Stimulated activated effector memory CD8-positive, alpha-beta T cell treated with anti-CD3 and anti-CD28 coated beads, Interleukin-12 subunit alpha, Interleukin-12 subunit beta, amount 100 ng/mL, for 72 hours (primary cell): ENCODE measurements around the gene STX1B.

Experiments
- ATAC-seq: fragments of 150-1000 bp; cut with Tn5 transposase; 2 replicates; pipeline ENCODE4 v1.10.0; 2021
- DNase-seq, 2 donors: peaks; one replicate each; pipeline ENCODE4 v3.0.0; 2021 to 2022; ENCODE audit warnings: low spot score in 2 of 2
- H3K27ac Mint-ChIP-seq: one replicate; pipeline ENCODE4 v1.8.0; 2022; ENCODE audit warnings: mild to moderate bottlenecking, mixed read lengths
- H3K36me3 Mint-ChIP-seq: one replicate; pipeline ENCODE4 v1.8.0; 2022; ENCODE audit warnings: mild to moderate bottlenecking, mixed read lengths
- H3K4me1 Mint-ChIP-seq: one replicate; pipeline ENCODE4 v1.8.0; 2022; ENCODE audit warnings: mixed read lengths
- H3K4me3 Mint-ChIP-seq: one replicate; pipeline ENCODE4 v1.8.0; 2022; ENCODE audit warnings: mild to moderate bottlenecking, mixed read lengths
- H3K9me3 Mint-ChIP-seq: one replicate; pipeline ENCODE4 v1.8.0; 2022; ENCODE audit warnings: mixed read lengths

STX1B gene

GRCh38 chr16:31005350-31006085 is 4.9 kb downstream of the STX1B start:
- H3K4me1 Mint-ChIP-seq: peaks cover 13% of the 10 kb centered on the region

DNA sequence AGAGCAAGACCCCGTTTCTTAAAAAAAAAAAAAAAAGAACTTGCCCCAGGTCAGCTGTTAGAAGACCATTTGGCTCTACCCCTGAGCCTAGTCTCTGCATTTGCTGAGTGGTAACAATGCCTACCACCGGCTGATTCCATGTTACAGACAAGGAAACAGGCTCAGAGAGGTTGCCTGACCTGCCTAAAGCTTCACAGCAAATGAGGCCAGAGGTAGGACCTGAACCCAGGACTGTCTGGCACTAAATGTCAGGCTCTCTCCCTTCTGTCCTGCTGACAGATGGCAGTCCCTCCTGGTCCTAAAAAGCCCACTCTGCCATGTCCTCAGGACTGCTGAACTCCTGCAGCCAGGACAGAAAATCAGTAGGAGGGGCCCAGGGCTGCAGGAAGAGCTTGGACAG is 5.8 kb downstream of the STX1B start:
- Mint-ChIP-seq H3K27ac (no peak overlapping the region), H3K4me3 (no peak overlapping the region), H3K4me1 (peaks cover 8% of the 10 kb centered on the region), H3K36me3 (no peaks in the 10 kb centered on the region), H3K9me3 (no peaks in the 10 kb centered on the region)
- ATAC-seq (no peak), DNase-seq (no peak)

More at GRCh38 chr16:31005350-31006085, 4.9 kb downstream of the STX1B start:
- Mint-ChIP-seq H3K36me3 (no peaks in the 10 kb centered on the region), H3K27ac (no peak overlapping the region), H3K9me3 (no peaks in the 10 kb centered on the region), H3K4me3 (no peak overlapping the region)
- no peak for ATAC-seq
- no peak for DNase-seq

DNA sequence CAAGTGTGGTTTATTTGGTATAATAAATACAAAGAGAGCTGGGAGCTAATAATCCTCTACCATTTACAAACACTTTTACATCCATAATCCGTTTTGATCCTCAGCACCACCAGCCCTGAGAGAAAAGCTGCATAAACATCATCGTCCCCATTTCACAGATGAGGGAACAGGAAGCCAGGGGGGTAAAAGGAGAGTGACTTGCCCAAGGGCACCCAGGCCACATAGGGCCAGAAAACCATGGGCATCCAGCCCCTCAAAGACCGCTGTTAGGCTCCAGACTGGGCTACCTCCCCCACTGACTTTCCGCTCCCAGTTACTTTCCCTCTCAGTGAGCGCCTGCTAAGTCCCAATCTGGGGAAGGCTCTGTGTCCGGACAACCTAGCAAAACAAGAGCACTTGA is 6.7 kb downstream of the STX1B start:
- Mint-ChIP-seq H3K4me1 (no peaks in the 10 kb centered on the region), H3K27ac (peak overlapping the region; percentile 1), H3K36me3 (no peaks in the 10 kb centered on the region), H3K4me3 (no peak overlapping the region), H3K9me3 (no peaks in the 10 kb centered on the region)
- ATAC-seq (no peak), DNase-seq (no peak)

DNA sequence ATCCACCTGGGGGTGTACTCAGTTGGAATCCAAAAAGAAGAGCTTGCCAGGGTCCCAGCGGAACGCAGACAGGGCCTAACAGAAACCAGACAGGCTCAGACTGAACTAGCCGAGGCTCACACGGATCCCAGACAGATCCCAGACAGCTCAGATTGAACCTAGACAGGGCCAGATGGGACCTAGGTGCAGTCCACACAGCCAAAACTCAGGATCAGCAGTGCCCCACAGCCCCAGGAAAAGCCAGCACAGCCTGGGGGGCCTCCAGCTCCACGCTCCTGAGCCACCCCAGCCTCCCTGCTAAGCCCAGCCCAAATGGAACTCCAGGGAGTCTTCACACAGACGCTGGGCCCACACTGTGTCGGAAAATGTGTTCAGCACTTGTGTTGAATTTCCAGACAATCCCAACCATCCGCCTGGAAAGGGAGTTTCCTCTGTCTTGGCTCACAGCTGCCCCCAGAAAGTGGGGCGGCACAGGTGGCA is 7.5 kb downstream of the STX1B start:
- ATAC-seq (peak; percentile 9), DNase-seq (no peak)
- H3K4me3 Mint-ChIP-seq: no peak overlapping the region
- H3K4me1 Mint-ChIP-seq: no peaks in the 10 kb centered on the region
- H3K36me3 Mint-ChIP-seq: no peaks in the 10 kb centered on the region
- peak overlapping the region; percentile 1 for H3K27ac Mint-ChIP-seq
- H3K9me3 Mint-ChIP-seq: no peaks in the 10 kb centered on the region

GRCh38 chr16:31002250-31002700 is 8.2 kb downstream of the STX1B start:
- Mint-ChIP-seq H3K4me1 (no peaks in the 10 kb centered on the region), H3K27ac (no peak overlapping the region), H3K9me3 (no peaks in the 10 kb centered on the region), H3K4me3 (no peak overlapping the region), H3K36me3 (no peaks in the 10 kb centered on the region)
- DNase-seq (no peak), ATAC-seq (no peak)

GRCh38 chr16:31001507-31002249 is 8.8 kb downstream of the STX1B start:
- DNase-seq (no peak), ATAC-seq (no peak)
- no peaks in the 10 kb centered on the region for H3K4me1 Mint-ChIP-seq
- no peak overlapping the region for H3K27ac Mint-ChIP-seq
- no peaks in the 10 kb centered on the region for H3K9me3 Mint-ChIP-seq
- H3K4me3 Mint-ChIP-seq: no peak overlapping the region
- H3K36me3 Mint-ChIP-seq: no peaks in the 10 kb centered on the region

DNA sequence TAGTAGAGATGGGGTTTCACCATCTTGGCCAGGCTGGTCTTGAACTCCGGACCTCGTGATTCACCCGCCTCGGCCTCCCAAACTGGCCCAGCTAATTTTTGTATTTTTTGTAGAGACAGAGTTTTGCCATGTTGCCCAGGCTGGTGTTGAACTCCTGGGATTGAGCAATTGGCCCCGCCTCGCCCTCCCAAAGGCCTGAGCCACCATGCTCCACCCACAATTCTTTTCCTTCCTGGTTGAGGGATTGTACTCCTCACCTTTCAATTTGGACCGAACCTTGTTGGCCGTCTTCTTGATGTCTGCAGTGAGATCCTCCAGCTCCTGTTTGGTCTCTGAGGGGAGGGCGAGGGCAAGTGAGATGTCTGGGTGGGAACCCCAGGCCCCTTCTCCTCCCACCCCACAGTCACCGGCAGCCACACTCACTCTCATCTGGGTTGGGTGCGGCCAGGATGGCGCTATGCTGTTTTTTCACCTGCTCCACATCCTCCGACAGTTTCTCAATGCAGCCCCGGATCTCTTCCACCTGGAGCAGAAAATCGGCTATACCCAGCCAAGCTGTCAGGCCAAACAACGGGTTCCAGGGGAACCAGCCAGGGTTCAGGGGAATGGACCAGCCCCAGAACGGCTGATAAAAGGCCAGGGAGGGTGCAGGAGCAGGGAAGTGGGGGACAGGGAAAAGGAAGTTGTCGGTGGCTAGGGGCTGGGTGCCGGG is 9.6 kb downstream of the STX1B start:
- Mint-ChIP-seq H3K36me3 (no peaks in the 10 kb centered on the region), H3K9me3 (no peaks in the 10 kb centered on the region), H3K4me3 (no peak overlapping the region), H3K27ac (no peak overlapping the region), H3K4me1 (no peaks in the 10 kb centered on the region)
- DNase-seq (no peak), ATAC-seq (no peak)

DNA sequence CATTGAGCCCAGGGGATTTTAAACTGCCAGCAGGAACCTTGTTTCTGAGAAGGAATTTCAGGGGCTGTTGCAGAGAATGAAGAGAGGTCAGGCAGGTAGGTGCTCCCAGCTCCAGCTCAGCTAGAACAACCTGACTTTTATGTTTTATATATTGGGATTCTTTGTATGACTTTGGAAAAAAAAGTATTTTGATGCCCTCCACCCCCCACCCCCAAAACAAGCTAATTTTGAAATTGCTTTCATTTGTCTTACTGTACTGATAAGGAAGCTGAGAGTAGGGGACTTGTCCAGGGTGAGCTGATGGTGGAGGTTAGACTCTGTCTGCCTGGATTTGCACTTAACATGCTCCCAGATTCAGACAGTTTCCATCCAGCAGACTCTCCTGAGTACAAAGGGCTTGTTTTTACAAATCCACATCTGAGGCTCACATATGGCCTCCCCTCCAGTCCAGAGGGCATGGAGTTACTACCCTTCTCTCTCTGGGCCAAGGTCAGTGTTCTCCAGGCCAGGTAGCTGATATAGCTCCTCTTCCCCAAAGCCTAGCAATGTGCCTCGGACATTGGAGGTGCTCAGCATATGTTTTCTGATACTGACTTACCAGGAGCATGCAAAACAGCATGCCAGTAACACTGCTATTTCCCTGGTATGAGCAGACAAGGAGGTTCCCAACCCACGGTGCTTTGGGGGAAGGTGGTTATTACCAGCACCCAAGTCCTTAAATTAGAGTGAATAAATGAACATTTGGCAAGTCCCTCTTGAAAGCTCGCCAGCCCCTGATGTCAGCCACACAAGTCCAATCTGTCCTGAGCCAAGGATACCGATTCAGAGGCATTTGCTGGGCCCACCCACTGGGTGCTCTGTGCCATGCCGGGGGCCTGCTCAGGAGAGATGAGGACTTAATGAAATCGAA is 11.3 kb downstream of the STX1B start:
- Mint-ChIP-seq H3K36me3 (no peaks in the 10 kb centered on the region), H3K27ac (no peak overlapping the region), H3K4me3 (no peak overlapping the region), H3K4me1 (peaks cover 12% of the 10 kb centered on the region), H3K9me3 (no peaks in the 10 kb centered on the region)
- DNase-seq (no peak), ATAC-seq (no peak)

DNA sequence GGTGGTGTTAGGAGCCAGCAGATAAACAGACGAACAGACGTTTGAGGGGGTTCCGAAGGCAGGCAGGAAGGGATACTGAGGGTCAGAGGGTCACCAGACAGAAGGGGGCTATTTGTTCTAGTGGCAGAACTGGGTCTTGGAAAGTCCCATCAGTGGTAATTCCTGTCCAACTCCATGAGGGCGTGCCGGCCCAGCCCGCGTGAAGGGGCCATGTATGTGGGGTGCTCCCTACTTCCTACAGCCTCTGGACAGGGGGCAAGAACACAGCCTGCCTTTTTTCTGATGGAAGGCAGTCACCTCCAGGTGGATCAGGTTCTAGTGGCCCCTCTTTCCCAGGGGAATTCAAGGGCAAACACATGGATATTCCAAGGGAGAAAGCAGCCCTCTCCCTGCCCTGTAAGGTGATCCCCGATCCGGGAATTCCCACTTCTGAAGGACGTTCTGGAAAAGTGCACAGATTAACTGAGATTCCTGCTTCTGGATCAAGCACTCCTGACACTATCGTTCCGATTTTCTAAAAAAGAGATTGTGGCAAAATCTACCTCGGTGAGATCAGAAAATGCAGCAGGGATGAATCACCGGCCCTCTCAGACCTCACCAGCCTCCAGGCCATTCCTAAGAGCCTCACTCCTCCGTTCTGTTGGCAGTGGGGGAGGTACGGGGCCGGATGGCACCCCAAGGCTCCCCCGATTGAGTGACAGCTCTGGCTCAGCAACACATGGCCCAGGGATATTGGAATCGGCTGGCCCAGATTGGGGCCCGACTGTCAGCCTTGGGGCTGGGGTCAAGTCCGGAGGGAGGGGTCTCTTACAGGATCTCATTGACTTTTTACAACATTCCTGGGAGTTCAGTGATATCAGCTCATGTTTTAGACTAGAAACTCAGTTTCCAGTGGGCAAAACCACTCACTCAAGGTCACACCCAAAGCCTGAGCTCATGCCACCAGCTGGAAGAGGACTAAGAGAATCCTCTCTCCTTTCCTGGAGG is 12.4 kb downstream of the STX1B start:
- ATAC-seq: no peak
- Mint-ChIP-seq H3K27ac (peak overlapping the region; percentile 85), H3K4me1 (peaks cover 15% of the 10 kb centered on the region), H3K9me3 (no peaks in the 10 kb centered on the region), H3K36me3 (no peaks in the 10 kb centered on the region), H3K4me3 (peak overlapping the region; percentile 77)
- DNase-seq: no peak

- Mint-ChIP-seq H3K4me3 (peak overlapping the region; percentile 77), H3K27ac (peak overlapping the region; percentile 85), H3K36me3 (no peaks in the 10 kb centered on the region), H3K9me3 (no peaks in the 10 kb centered on the region), H3K4me1 (peaks cover 21% of the 10 kb centered on the region)
- ATAC-seq: peak; percentile 92
- peak; percentile 74 to 82 for DNase-seq
Measured at GRCh38 chr16:30996985-30997724, 13.3 kb downstream of the STX1B start.

DNA sequence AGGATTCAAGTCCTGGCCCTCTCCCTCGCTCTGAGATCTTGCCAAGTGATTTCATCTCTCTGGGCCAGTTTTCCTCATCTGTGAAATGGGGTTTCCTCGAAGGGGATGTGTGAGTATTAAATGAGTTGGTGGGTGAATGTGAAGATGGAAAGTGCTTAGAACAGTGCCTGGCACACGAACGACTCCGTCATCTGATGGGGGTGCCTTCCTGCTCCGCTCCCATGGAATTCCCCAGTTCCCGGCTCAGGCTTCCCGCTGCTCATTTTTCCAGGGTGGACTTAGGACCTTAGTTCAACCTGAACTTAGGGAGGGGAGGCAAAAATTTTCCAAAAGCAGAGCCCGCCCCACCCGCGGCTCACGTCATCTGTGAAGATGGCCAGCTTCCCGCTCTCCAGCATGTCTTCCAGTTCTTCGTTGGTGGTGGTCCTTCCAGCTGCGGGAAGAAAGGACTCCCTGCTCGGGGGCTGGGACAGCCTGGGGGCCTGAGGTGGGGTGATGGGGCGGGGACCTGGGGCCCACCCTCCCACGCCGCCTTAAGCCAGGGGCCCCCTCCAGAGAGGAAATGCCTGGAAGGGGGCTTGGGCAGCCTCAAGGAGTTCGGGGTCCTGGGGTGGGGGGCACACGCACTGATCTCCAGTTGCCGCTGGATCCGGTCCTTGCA is 14.0 kb downstream of the STX1B start:
- ATAC-seq (no peak), DNase-seq (no peak)
- Mint-ChIP-seq H3K9me3 (no peaks in the 10 kb centered on the region), H3K4me3 (peak overlapping the region; percentile 77), H3K36me3 (no peaks in the 10 kb centered on the region), H3K4me1 (peaks cover 21% of the 10 kb centered on the region), H3K27ac (peak overlapping the region; percentile 85)

GRCh38 chr16:30995927-30996323 is 14.5 kb downstream of the STX1B start:
- H3K4me3 Mint-ChIP-seq: peak overlapping the region; percentile 77
- ATAC-seq: no peak

More at GRCh38 chr16:30995927-30996323, 14.5 kb downstream of the STX1B start:
- no peak overlapping the region for H3K27ac Mint-ChIP-seq
- no peak for DNase-seq
- peaks cover 5% of the 10 kb centered on the region for H3K36me3 Mint-ChIP-seq
- peaks cover 21% of the 10 kb centered on the region for H3K4me1 Mint-ChIP-seq
- no peaks in the 10 kb centered on the region for H3K9me3 Mint-ChIP-seq
